ENCODE measurements around the gene DNMT1. TPM values are rescaled to one million over a fixed set of nuclear protein-coding genes. Genes with fewer than 3 reads are reported as not detected.
A peak's percentile ranks its signal among the peaks of the same experiment; 100 is the strongest.

DNMT1 gene
- total RNA-seq, 1 experiment from 2014 or later: 144 TPM

DNA sequence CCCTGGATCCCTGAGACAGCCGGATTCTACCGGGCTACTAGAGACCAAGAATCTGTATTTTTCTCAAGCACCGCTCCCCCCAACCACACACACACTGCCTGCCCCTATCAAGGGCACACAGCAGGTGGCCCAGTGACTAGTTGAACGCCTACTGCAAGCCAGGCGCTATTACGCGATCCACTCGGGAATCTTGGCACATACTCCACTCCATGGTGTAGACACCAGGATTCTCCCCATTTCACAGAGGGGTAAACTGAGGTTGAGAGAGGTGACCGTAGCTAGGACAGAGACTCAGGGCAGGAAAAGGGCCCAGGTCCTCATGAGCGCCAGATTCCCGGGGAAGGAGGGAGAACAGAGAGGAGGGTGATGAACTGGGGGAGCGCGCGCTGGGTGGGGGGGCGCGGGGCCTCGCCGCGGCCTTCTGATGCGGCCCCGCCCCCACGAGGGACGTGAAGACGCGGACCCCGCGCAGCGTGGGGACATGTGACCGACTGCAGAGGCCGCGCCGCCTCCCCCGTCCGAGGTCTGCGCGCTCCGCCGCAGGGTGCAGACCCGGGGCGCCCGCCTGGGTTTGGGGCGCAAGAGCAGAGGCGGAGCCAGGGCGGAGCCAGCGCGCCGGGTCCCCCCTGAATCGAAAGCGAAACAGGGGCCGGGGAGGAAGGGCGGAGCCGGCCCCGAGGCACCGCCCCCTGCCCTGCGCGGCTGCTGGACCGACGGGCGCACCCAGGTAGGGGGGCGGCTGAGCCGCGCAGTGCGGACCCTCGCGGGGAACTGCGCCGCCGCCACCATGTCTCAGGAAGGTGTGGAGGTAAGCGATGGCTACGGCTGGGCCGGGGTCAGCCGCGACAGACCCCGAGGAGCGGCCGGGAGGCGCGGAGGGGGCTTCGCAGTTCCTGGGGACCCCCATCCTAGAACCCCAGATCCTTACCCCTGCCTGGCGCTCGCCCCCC is 108.8 kb downstream of the DNMT1 start, which contains the start of gene SHFL:
SHFL (plus strand) TSS at position 677 of the 950 bp plus-strand sequence; CDS start at position 788, 111 bp downstream.
- CTCF ChIA-PET: no interaction called here
- H3K4me1 ChIP-seq: no peaks in the 10 kb centered on the region

DNA sequence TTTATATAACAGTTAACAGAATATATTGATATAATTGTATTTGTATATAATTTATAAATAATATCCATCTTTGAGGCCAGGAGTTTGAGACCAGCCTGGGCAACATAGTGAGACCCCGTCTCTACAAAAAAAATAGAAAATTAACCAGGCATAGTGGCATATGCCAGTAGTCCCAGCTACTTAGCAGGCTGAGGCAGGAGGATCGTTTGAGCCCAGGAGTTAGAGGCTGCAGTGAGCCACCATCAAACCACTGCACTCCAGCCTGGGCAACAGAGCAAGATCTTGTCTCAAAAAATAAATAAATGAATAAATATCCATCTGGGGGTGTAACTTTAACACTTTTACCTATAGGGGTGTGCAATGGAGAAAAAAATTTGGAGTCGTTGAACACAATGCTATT is 110.0 kb downstream of the DNMT1 start:
- Mint-ChIP-seq H3K36me3 (ENCODE audit: insufficient read depth, unreplicated experiment) (no peaks in the 10 kb centered on the region), H3K4me1 (ENCODE audit: low read depth, unreplicated experiment) (no peaks in the 10 kb centered on the region), H3K27me3 (ENCODE audit: insufficient read depth, unreplicated experiment) (no peaks in the 10 kb centered on the region), H3K27ac (ENCODE audit: unreplicated experiment) (no peak overlapping the region), H3K9me3 (ENCODE audit: unreplicated experiment) (no peaks in the 10 kb centered on the region), H3K4me3 (ENCODE audit: unreplicated experiment) (peak overlapping the region; percentile 27)
- Histone ChIP-seq H3K4me3 (ENCODE audit: low read depth, low read length) (no peak overlapping the region), H3K27me3 (replicated peaks; ENCODE audit: control insufficient read depth, insufficient read depth, low read length) (no peaks in the 10 kb centered on the region), H3K4me1 (no peaks in the 10 kb centered on the region), H3K9me3 (no peaks in the 10 kb centered on the region), H3K36me3 (ENCODE audit: control insufficient read depth, insufficient read depth, low read length) (no peaks in the 10 kb centered on the region)
- ChIA-PET CTCF (no interaction called here), POLR2A (no interaction called here)
- TF ChIP-seq, protein P1, sequence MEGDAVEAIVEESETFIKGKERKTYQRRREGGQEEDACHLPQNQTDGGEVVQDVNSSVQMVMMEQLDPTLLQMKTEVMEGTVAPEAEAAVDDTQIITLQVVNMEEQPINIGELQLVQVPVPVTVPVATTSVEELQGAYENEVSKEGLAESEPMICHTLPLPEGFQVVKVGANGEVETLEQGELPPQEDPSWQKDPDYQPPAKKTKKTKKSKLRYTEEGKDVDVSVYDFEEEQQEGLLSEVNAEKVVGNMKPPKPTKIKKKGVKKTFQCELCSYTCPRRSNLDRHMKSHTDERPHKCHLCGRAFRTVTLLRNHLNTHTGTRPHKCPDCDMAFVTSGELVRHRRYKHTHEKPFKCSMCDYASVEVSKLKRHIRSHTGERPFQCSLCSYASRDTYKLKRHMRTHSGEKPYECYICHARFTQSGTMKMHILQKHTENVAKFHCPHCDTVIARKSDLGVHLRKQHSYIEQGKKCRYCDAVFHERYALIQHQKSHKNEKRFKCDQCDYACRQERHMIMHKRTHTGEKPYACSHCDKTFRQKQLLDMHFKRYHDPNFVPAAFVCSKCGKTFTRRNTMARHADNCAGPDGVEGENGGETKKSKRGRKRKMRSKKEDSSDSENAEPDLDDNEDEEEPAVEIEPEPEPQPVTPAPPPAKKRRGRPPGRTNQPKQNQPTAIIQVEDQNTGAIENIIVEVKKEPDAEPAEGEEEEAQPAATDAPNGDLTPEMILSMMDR (IDR thresholded peaks at IDR 0.05; ENCODE audit: insufficient read depth in 1 of 2, low read depth in 1 of 2, low read length in 1 of 2, severe bottlenecking in 1 of 2, unreplicated experiment in 1 of 2): no peak
- BruUV-seq (replicated peaks): no TSS peak
- DNase-seq: no peak
- intact Hi-C loops (cut with micrococcal nuclease; ENCODE audit: unreplicated experiment): no loop called here

More for the DNA sequence above, 108.8 kb downstream of the DNMT1 start, which contains the start of gene SHFL:
- peak within 1 kb of the TSS; percentile 72 for H3K4me3 ChIP-seq (ENCODE audit: low read depth, low read length)
- no peaks in the 10 kb centered on the region for H3K9me3 Mint-ChIP-seq (ENCODE audit: unreplicated experiment)
- peak in 1 of 2 experiments; percentile 63 for DNase-seq
- no peaks in the 10 kb centered on the region for H3K27me3 Mint-ChIP-seq (ENCODE audit: insufficient read depth, unreplicated experiment)
- H3K4me1 Mint-ChIP-seq (ENCODE audit: low read depth, unreplicated experiment): no peaks in the 10 kb centered on the region
- no TSS peak for BruUV-seq (replicated peaks)
- peak within 1 kb of the TSS; percentile 89 for H3K4me3 Mint-ChIP-seq (ENCODE audit: unreplicated experiment)
- TF ChIP-seq, protein P1 (IDR thresholded peaks at IDR 0.05; ENCODE audit: insufficient read depth in 1 of 2, low read depth in 1 of 2, low read length in 1 of 2, severe bottlenecking in 1 of 2, unreplicated experiment in 1 of 2): no peak
- H3K27ac Mint-ChIP-seq (ENCODE audit: unreplicated experiment): no peak within 1 kb of the TSS
- H3K36me3 Mint-ChIP-seq (ENCODE audit: insufficient read depth, unreplicated experiment): no peaks in the 10 kb centered on the region
- intact Hi-C loops (cut with micrococcal nuclease; ENCODE audit: unreplicated experiment): no loop called here
- H3K27me3 ChIP-seq (replicated peaks; ENCODE audit: control insufficient read depth, insufficient read depth, low read length): no peaks in the 10 kb centered on the region
- no peaks in the 10 kb centered on the region for H3K9me3 ChIP-seq
- H3K36me3 ChIP-seq (ENCODE audit: control insufficient read depth, insufficient read depth, low read length): no peaks in the 10 kb centered on the region
- POLR2A ChIA-PET: no interaction called here

DNA sequence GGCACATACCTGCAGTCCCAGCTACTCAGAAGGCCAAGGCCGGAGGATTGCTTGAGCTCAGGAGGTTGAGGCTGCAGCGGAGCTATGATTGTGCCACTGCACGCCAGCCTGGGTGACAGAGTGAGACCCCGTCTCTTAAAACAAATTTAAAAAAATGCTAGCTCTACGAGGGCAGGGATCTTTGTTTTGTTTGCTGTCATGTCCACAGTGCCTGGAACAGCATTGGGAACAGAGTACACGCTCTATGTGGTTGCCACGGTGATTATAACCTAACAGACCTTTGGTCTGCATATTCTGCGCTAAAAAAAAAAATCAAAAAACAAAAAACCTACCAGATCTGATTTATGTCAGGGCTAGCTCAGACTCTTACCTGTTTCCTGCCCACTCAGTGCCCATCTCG is 110.8 kb downstream of the DNMT1 start:
- no TSS peak for BruUV-seq (replicated peaks)
- ChIA-PET POLR2A (no interaction called here), CTCF (no interaction called here)
- Histone ChIP-seq H3K36me3 (ENCODE audit: control insufficient read depth, insufficient read depth, low read length) (no peaks in the 10 kb centered on the region), H3K4me3 (ENCODE audit: low read depth, low read length) (no peak overlapping the region), H3K9me3 (no peaks in the 10 kb centered on the region), H3K27me3 (replicated peaks; ENCODE audit: control insufficient read depth, insufficient read depth, low read length) (no peaks in the 10 kb centered on the region), H3K4me1 (no peaks in the 10 kb centered on the region)
- no peak for DNase-seq
- TF ChIP-seq, protein P1 (IDR thresholded peaks at IDR 0.05; ENCODE audit: insufficient read depth in 1 of 2, low read depth in 1 of 2, low read length in 1 of 2, severe bottlenecking in 1 of 2, unreplicated experiment in 1 of 2): no peak
- intact Hi-C loops (cut with micrococcal nuclease; ENCODE audit: unreplicated experiment): no loop called here
- H3K27ac Mint-ChIP-seq (ENCODE audit: unreplicated experiment): no peak overlapping the region
- no peaks in the 10 kb centered on the region for H3K9me3 Mint-ChIP-seq (ENCODE audit: unreplicated experiment)
- no peaks in the 10 kb centered on the region for H3K4me1 Mint-ChIP-seq (ENCODE audit: low read depth, unreplicated experiment)
- H3K36me3 Mint-ChIP-seq (ENCODE audit: insufficient read depth, unreplicated experiment): no peaks in the 10 kb centered on the region
- H3K27me3 Mint-ChIP-seq (ENCODE audit: insufficient read depth, unreplicated experiment): no peaks in the 10 kb centered on the region
- no peak overlapping the region for H3K4me3 Mint-ChIP-seq (ENCODE audit: unreplicated experiment)

Small RNA genes within 50 kb of the gene (microRNA-seq; reads per million reads assigned to microRNA genes)
- not detected for gene MIR4322

Other genes starting within 250 kb of the DNMT1 start
- not detected in 2 replicates for gene COL5A3, start 184.4 kb downstream of the DNMT1 start, total RNA-seq (2022)
- gene RDH8, start 181.5 kb downstream of the DNMT1 start, total RNA-seq (2022): not detected in 2 replicates
- gene SHFL, start 108.6 kb downstream of the DNMT1 start, total RNA-seq (2022): 3.6 and 6.2 TPM in 2 replicates
- 0.23 and 0.49 TPM in 2 replicates for gene ANGPTL6, start 92.3 kb downstream of the DNMT1 start, total RNA-seq (2022)
- gene PPAN, start 88.6 kb downstream of the DNMT1 start, total RNA-seq (2022): 61.0 and 62.8 TPM in 2 replicates
- 18.4 and 18.6 TPM in 2 replicates for gene P2RY11, start 83.3 kb downstream of the DNMT1 start, total RNA-seq (2022)
- gene EIF3G, start 75.1 kb downstream of the DNMT1 start, total RNA-seq (2022): 214 and 229 TPM in 2 replicates
- 6.2 and 7.2 TPM in 2 replicates for gene S1PR2, start 36.4 kb upstream of the DNMT1 start, total RNA-seq (2022)
- 85.9 and 87.4 TPM in 2 replicates for gene MRPL4, start 57.3 kb upstream of the DNMT1 start, total RNA-seq (2022)
- gene ICAM1, start 76.2 kb upstream of the DNMT1 start, total RNA-seq (2022): 15.7 and 17.9 TPM in 2 replicates
- gene ICAM4, start 92.0 kb upstream of the DNMT1 start, total RNA-seq (2022): 9.0 and 9.4 TPM in 2 replicates
- gene ICAM5, start 95.0 kb upstream of the DNMT1 start, total RNA-seq (2022): 2.5 and 3.2 TPM in 2 replicates
- gene ZGLP1, start 114.9 kb upstream of the DNMT1 start, total RNA-seq (2022): 2.5 and 3.8 TPM in 2 replicates
- gene FDX2, start 121.1 kb upstream of the DNMT1 start, total RNA-seq (2022): 28.7 and 30.3 TPM in 2 replicates
- gene RAVER1, start 138.6 kb upstream of the DNMT1 start, total RNA-seq (2022): 53.9 and 55.1 TPM in 2 replicates
- 6.9 and 9.8 TPM in 2 replicates for gene ICAM3, start 144.7 kb upstream of the DNMT1 start, total RNA-seq (2022)
- gene TYK2, start 185.6 kb upstream of the DNMT1 start, total RNA-seq (2022): 124 and 134 TPM in 2 replicates
- gene CDC37, start 208.6 kb upstream of the DNMT1 start, total RNA-seq (2022): 154 and 164 TPM in 2 replicates
- 3.6 and 3.7 TPM in 2 replicates for gene PDE4A, start 225.6 kb upstream of the DNMT1 start, total RNA-seq (2022)

All from Caco-2 (cell line).